Bronchial epithelial cell (primary cell): Measurements from ENCODE around the gene DEPDC1B. TPM values are rescaled to one million over a fixed set of nuclear protein-coding genes. Genes with fewer than 3 reads are reported as not detected.

ENCODE experiments used
- DNase-seq: peaks from one replicate; pipeline ENCODE4 v3.0.0-alpha.2; 2010; ENCODE audit warnings: low read depth
- FAIRE-seq: peaks from 2 replicates; lab custom pipeline; 2011; peaks lifted over from hg19 to GRCh38; lab: Jason Lieb, UNC
- H3K27me3 ChIP-seq: 2 replicates; pipeline ENCODE4 v1.5.1; 2011; ENCODE audit warnings: low read length; ENCODE audit not compliant: control insufficient read depth, insufficient read depth
- H3K36me3 ChIP-seq: 2 replicates; pipeline ENCODE4 v1.5.1; 2011; ENCODE audit warnings: low read length; ENCODE audit not compliant: control insufficient read depth, insufficient read depth
- H3K4me3 ChIP-seq: 2 replicates; pipeline ENCODE4 v1.5.1; 2011; ENCODE audit warnings: mild to moderate bottlenecking, low read depth, low read length, control low read depth
- CTCF ChIP-seq: IDR thresholded peaks from 2 replicates; pipeline ENCODE4 v1.5.1; 2011; ENCODE audit warnings: mild to moderate bottlenecking, moderate library complexity, low read length, control low read depth, inconsistent platforms; ENCODE audit not compliant: insufficient read depth, severe bottlenecking
- total RNA-seq: library from RNA; depleted of rRNA; stranded (reverse); fragments of >200 nt; gene quantifications from 2 replicates; pipeline ENCODE4 v1.2.1, GENCODE V29; 2014

The DEPDC1B gene
- total RNA-seq, 1 donor from 2014 or later: 2.1 TPM

GRCh38 chr5:60613826-60614225 lies 86.1 kb downstream of the DEPDC1B start:
- H3K36me3 ChIP-seq: no peaks in the 10 kb centered on the region
- FAIRE-seq (no peak), DNase-seq (no peak)
- no peak overlapping the region for H3K4me3 ChIP-seq
- H3K27me3 ChIP-seq: no peaks in the 10 kb centered on the region
- TF ChIP-seq CTCF: no peak

GRCh38 chr5:60611099-60611740 lies 88.7 kb downstream of the DEPDC1B start:
- no peaks in the 10 kb centered on the region for H3K36me3 ChIP-seq
- no peaks in the 10 kb centered on the region for H3K27me3 ChIP-seq
- no peak for DNase-seq
- FAIRE-seq: no peak
- TF ChIP-seq CTCF: no peak
- no peak overlapping the region for H3K4me3 ChIP-seq

GRCh38 chr5:60604771-60605170 lies 95.2 kb downstream of the DEPDC1B start:
- FAIRE-seq (no peak), DNase-seq (no peak)
- Histone ChIP-seq H3K4me3 (no peak overlapping the region), H3K27me3 (no peaks in the 10 kb centered on the region), H3K36me3 (no peaks in the 10 kb centered on the region)
- no peak for TF ChIP-seq CTCF

- no peak for FAIRE-seq
- TF ChIP-seq CTCF: no peak
Measured at GRCh38 chr5:60598424-60598823, 101.5 kb downstream of the DEPDC1B start.

GRCh38 chr5:60597572-60598320 lies 102.2 kb downstream of the DEPDC1B start:
- FAIRE-seq (no peak), DNase-seq (no peak)
- Histone ChIP-seq H3K4me3 (no peak overlapping the region), H3K36me3 (no peaks in the 10 kb centered on the region), H3K27me3 (no peaks in the 10 kb centered on the region)
- no peak for TF ChIP-seq CTCF

More at GRCh38 chr5:60598424-60598823, 101.5 kb downstream of the DEPDC1B start:
- DNase-seq: no peak
- Histone ChIP-seq H3K36me3 (no peaks in the 10 kb centered on the region), H3K4me3 (no peak overlapping the region), H3K27me3 (no peaks in the 10 kb centered on the region)
